ENCODE data around the gene UVRAG. TPM values are rescaled to one million over a fixed set of nuclear protein-coding genes. Genes with fewer than 3 reads are reported as not detected.
A peak's percentile ranks its signal among the peaks of the same experiment; 100 is the strongest.

The UVRAG gene
- total RNA-seq, 6 donors from 2014 or later: 23.3 to 72.3 (median 28.5) TPM

DNA sequence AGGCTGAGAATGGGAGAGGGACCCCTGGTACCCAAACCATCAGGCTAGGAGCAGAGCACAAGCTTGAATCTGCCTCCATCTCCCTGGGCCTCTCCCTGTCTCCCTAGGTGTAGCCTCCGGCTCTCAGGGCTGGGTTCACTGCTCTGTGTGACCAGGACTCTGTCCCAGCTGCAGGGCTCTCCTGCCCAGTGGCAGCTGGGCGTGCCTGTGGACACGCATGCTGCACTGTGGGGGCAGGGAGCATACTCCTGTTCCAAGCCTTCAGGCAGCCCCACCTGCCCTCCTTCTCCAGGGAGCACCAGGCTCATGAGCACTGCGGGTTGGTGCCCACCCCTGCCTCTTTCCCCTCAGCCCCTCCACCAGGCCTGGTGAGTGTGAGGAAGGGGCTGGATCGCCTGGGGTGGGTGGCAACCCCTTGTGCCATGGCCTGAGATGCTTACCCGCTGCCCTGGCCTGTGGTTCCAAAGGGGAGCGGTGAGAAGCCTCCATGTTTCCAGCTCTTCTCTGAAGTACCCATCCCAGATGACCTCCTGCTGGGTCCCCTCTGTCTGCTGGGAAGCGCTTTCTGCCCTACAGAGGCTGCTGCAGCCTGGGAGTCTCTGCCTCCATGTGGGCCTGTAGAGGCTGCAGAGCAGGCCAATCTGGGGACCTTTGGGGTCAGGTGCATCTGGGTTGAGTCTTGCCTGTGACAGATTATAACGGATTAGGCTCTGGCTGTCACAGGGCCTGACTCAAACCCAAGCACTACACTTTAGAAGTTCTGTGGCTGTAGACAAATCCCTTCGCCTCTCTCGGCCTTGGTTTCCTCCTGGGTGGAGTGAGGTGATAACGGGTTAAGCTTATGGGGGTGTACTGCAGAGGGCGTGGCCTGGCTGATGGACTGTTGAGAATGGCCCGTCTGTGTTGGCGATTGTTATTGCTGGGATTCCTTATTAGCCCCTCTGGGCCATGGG is 347.6 kb downstream of the UVRAG start:
- Histone ChIP-seq H3K4me3 (no peak overlapping the region), H3K36me3 (no peaks in the 10 kb centered on the region), H3K27me3 (no peaks in the 10 kb centered on the region), H3K9me3 (no peaks in the 10 kb centered on the region), H3K27ac (no peak overlapping the region), H3K4me1 (peaks cover 7 to 13% (median 8%) of the 10 kb centered on the region in 4 donors)
- DNase-seq (no peak), ATAC-seq (ENCODE audit: low FRiP score in 2 of 2) (no peak)
- WGBS, 2 donors: 87 to 92% methylated on average over 12 to 15 of the region's 15 CpGs
- TF ChIP-seq EP300 (IDR thresholded peaks at IDR 0.05): no peak
- TF ChIP-seq POLR2AphosphoS5 (IDR thresholded peaks at IDR 0.05): no peak
- TF ChIP-seq CTCF (IDR thresholded peaks at IDR 0.05): no peak
- no peak for TF ChIP-seq POLR2A (IDR thresholded peaks at IDR 0.05)

GRCh38 chr11:76163289-76163880 is 348.4 kb downstream of the UVRAG start:
- DNase-seq (peak in 1 of 2 donors; percentile 66), ATAC-seq (ENCODE audit: low FRiP score in 2 of 2) (no peak)
- Histone ChIP-seq H3K9me3 (no peaks in the 10 kb centered on the region), H3K27ac (no peak overlapping the region), H3K27me3 (no peaks in the 10 kb centered on the region), H3K4me3 (no peak overlapping the region), H3K36me3 (no peaks in the 10 kb centered on the region), H3K4me1 (peaks cover 7 to 13% (median 8%) of the 10 kb centered on the region in 4 donors)
- TF ChIP-seq POLR2AphosphoS5 (IDR thresholded peaks at IDR 0.05) (no peak), POLR2A (IDR thresholded peaks at IDR 0.05) (no peak)
- WGBS, 2 donors: 92 to 93% methylated on average over 2 to 10 of the region's 11 CpGs

GRCh38 chr11:76164081-76164480 is 349.1 kb downstream of the UVRAG start:
- Histone ChIP-seq H3K27me3 (no peaks in the 10 kb centered on the region), H3K27ac (no peak overlapping the region), H3K4me3 (no peak overlapping the region), H3K4me1 (peaks cover 7 to 13% (median 8%) of the 10 kb centered on the region in 4 donors), H3K36me3 (no peaks in the 10 kb centered on the region), H3K9me3 (no peaks in the 10 kb centered on the region)
- no peak for ATAC-seq (ENCODE audit: low FRiP score in 2 of 2)
- TF ChIP-seq POLR2A (IDR thresholded peaks at IDR 0.05) (no peak), CTCF (IDR thresholded peaks at IDR 0.05) (no peak), POLR2AphosphoS5 (IDR thresholded peaks at IDR 0.05) (no peak), EP300 (IDR thresholded peaks at IDR 0.05) (no peak)
- WGBS, 2 donors: 84 to 87% methylated on average over 9 to 11 of the region's 13 CpGs
- no peak for DNase-seq

DNA sequence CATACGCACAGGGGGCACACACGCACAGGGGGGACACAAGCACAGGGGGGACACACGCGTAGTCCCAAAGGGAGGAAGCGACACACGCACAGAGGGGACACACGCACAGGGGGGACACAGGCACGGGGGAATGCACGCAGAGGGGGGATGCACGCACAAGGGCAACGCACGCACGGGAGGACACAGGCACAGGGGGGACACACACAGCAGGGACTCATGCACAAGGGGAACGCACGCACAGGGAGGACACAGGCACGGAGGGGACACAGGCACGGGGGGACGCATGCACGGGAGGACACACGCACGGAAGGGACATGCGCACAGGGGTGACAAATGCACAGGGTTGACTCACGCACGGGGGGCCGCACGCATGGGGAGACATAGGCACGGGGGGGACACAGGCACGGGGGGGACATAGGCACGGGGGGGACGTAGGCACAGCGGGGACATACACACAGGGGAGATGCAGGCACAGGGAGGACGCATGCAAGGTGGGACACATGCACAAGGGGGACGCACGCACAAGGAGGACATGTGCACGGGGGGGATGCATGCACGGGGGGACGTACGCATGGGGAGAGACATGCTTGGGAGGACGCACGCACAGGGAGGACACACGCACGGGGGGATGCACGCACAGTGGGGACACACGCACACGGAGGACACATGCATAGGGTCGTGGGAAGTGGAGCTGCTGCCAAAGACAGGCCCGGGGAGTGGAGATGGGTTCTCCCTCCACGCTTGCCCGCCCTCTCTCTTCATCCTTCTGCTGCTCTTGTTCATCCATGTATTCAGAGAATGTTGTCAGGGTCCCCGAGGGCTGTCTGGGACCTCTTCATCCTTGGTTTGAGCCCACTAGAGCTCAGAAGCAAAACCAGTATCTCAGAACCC is 350.1 kb downstream of the UVRAG start:
- ATAC-seq (ENCODE audit: low FRiP score in 2 of 2) (no peak), DNase-seq (no peak)
- H3K9me3 ChIP-seq: no peaks in the 10 kb centered on the region
- H3K4me1 ChIP-seq: peaks cover 7 to 13% (median 8%) of the 10 kb centered on the region in 4 donors
- H3K27ac ChIP-seq: no peak overlapping the region
- H3K27me3 ChIP-seq: no peaks in the 10 kb centered on the region
- H3K4me3 ChIP-seq: no peak overlapping the region
- 89 to 91% methylated on average over 47 to 50 of the region's 50 CpGs for WGBS, 2 donors
- TF ChIP-seq POLR2AphosphoS5 (IDR thresholded peaks at IDR 0.05) (no peak), EP300 (IDR thresholded peaks at IDR 0.05) (no peak), CTCF (IDR thresholded peaks at IDR 0.05) (no peak), POLR2A (IDR thresholded peaks at IDR 0.05) (no peak)
- no peaks in the 10 kb centered on the region for H3K36me3 ChIP-seq

Measured in upper lobe of left lung (tissue), 6 donors.